Neural cell (in vitro differentiated cells): Measurements from ENCODE around the gene PDLIM3. TPM values are rescaled to one million over a fixed set of nuclear protein-coding genes. Genes with fewer than 3 reads are reported as not detected.

Experiments
- H2AFZ ChIP-seq: fragments of 200-600, 300-800 bp; sonication (generic), shearing (Covaris generic); 2 replicates; pipeline ENCODE4 v1.6.0; 2014; ENCODE audit warnings: low read depth, mild to moderate bottlenecking, antibody characterized with exemption, low read length, moderate library complexity
- H3F3A ChIP-seq: fragments of 200-600 bp; shearing (Covaris generic); 2 replicates; pipeline ENCODE4 v1.6.1; 2016; ENCODE audit warnings: mild to moderate bottlenecking, moderate library complexity, mixed read lengths, antibody characterized with exemption, low read length; ENCODE audit not compliant: insufficient read depth, poor library complexity, severe bottlenecking
- H3K27ac ChIP-seq: fragments of 200-600, 300-800 bp; sonication (generic), shearing (Covaris generic); 2 replicates; pipeline ENCODE4 v1.5.1; 2014; ENCODE audit warnings: mild to moderate bottlenecking, low read length, moderate library complexity
- H3K27me3 ChIP-seq: fragments of 300-800, 200-600 bp; sonication (generic), shearing (Covaris generic); 2 replicates; pipeline ENCODE4 v1.6.0; 2014; ENCODE audit warnings: mild to moderate bottlenecking, low read depth, low read length, moderate library complexity; ENCODE audit not compliant: insufficient read depth
- H3K36me3 ChIP-seq: fragments of 300-800, 200-600 bp; sonication (generic), shearing (Covaris generic); 2 replicates; pipeline ENCODE4 v1.5.1; 2014; ENCODE audit warnings: mild to moderate bottlenecking, antibody characterized with exemption, low read length, moderate library complexity; ENCODE audit not compliant: insufficient read depth
- H3K4me2 ChIP-seq: fragments of 300-800, 200-600 bp; sonication (generic), shearing (Covaris generic); 2 replicates; pipeline ENCODE4 v1.6.0; 2014; ENCODE audit warnings: mild to moderate bottlenecking, low read length
- H3K4me3 ChIP-seq: fragments of 300-800, 200-600 bp; sonication (generic), shearing (Covaris generic); 2 replicates; pipeline ENCODE4 v1.5.1; 2014; ENCODE audit warnings: mild to moderate bottlenecking, low read length, moderate library complexity
- H3K79me2 ChIP-seq: fragments of 200-600 bp; shearing (Covaris generic); replicated peaks from 2 replicates; pipeline ENCODE4 v1.6.0; 2014; ENCODE audit warnings: mild to moderate bottlenecking, low read length, moderate library complexity; ENCODE audit not compliant: insufficient read depth
- H3K9ac ChIP-seq: fragments of 300-800, 200-600 bp; sonication (generic), shearing (Covaris generic); 2 replicates; pipeline ENCODE4 v1.6.1; 2016; ENCODE audit warnings: mild to moderate bottlenecking, low read length, mixed read lengths
- H3K9me2 ChIP-seq: fragments of 200-600 bp; shearing (Covaris generic); 2 replicates; pipeline ENCODE4 v1.6.1; 2016; ENCODE audit warnings: mild to moderate bottlenecking, low read length, mixed read lengths; ENCODE audit not compliant: insufficient read depth
- H3K9me3 ChIP-seq: fragments of 200-600, 300-800 bp; sonication (generic), shearing (Covaris generic); 2 replicates; pipeline ENCODE4 v1.6.1; 2016; ENCODE audit warnings: mild to moderate bottlenecking, mixed run types, low read length, moderate library complexity, mixed read lengths
- H4K20me1 ChIP-seq: fragments of 200-600 bp; shearing (Covaris generic); 2 replicates; pipeline ENCODE4 v1.6.1; 2016; ENCODE audit warnings: mild to moderate bottlenecking, mixed run types; ENCODE audit not compliant: insufficient read depth
- EP300 ChIP-seq: fragments of 450-650 bp; conservative IDR thresholded peaks from 2 replicates; pipeline ENCODE4 v1.6.1; 2014; ENCODE audit warnings: antibody characterized with exemption, mild to moderate bottlenecking, moderate library complexity; ENCODE audit not compliant: poor library complexity, severe bottlenecking
- EZH2 ChIP-seq: fragments of 200-600, 300-800 bp; shearing (Covaris generic), sonication (generic); IDR thresholded peaks from 2 replicates; pipeline ENCODE4 v1.6.1; 2014; ENCODE audit warnings: antibody characterized with exemption, low read length, borderline replicate concordance, mild to moderate bottlenecking; ENCODE audit not compliant: insufficient read depth, poor library complexity, severe bottlenecking
- MXI1 ChIP-seq: fragments of 450-650 bp; conservative IDR thresholded peaks from 2 replicates; pipeline ENCODE4 v1.6.1; 2014; ENCODE audit warnings: antibody characterized with exemption, mild to moderate bottlenecking; ENCODE audit not compliant: poor library complexity, severe bottlenecking
- POLR2AphosphoS5 ChIP-seq: IDR thresholded peaks from 2 replicates; pipeline ENCODE4 v1.6.1; 2012
- RAD21 ChIP-seq: fragments of 450-650 bp; conservative IDR thresholded peaks from 2 replicates; pipeline ENCODE4 v1.6.1; 2014; ENCODE audit warnings: antibody characterized with exemption, mild to moderate bottlenecking, moderate library complexity
- SMC3 ChIP-seq: fragments of 450-650 bp; conservative IDR thresholded peaks from 2 replicates; pipeline ENCODE4 v1.6.1; 2014; ENCODE audit warnings: antibody characterized with exemption, mild to moderate bottlenecking, moderate library complexity; ENCODE audit not compliant: poor library complexity
- TAF1 ChIP-seq: IDR thresholded peaks from 2 replicates; pipeline ENCODE4 v1.6.1; 2012; ENCODE audit warnings: low read depth
- polyA plus RNA-seq: library from polyadenylated mRNA; depleted of rRNA; stranded (reverse); fragments of >200 nt; gene quantifications from 2 replicates; pipeline ENCODE4 v1.2.3, GENCODE V29; 2014
- TF ChIP-seq, protein P1 (sequence below): fragments of 450-650 bp; IDR thresholded peaks from 2 replicates; pipeline ENCODE4 v1.5.1; 2014; ENCODE audit warnings: antibody characterized with exemption, mild to moderate bottlenecking, moderate library complexity; ENCODE audit not compliant: poor library complexity, severe bottlenecking
- TF ChIP-seq, protein P2 (sequence below): IDR thresholded peaks from 2 replicates; pipeline ENCODE4 v1.6.1; 2012; ENCODE audit warnings: borderline replicate concordance

PDLIM3 gene
- polyA plus RNA-seq, 1 donor from 2014 or later, result 1.8 TPM

DNA sequence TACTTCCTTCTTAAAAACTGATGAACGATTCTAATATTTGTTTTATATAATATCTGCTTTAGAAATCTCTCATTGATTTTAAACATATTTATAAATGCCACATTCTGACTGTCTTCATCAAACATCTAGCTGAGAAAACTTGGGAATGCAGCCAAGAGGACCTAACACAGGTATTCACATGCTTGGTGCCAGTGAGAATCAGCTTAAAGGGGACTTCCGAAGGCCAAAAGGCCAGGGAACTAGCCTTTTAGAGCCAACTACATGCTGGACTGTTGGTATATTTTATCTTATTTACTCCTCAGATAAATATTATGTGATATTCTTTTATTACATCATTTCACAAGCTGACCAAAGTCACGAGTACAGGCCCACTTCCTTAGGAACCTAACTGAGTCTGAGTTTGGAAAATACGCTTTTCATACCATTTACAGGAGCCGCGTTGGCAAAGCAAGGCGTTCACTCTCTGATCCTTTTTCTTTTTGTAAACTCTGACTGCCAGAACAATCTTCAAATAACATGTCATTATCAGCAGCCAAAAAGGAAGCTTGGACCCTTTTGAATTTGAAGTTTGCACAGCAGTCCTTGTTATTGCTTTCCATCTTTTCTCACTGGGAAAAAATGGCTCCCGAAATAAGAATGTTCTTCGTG lies 41.1 kb upstream of the PDLIM3 start:
- Histone ChIP-seq H3K9ac (no peak overlapping the region), H3K9me3 (no peaks in the 10 kb centered on the region), H3K4me2 (no peak overlapping the region), H3K79me2 (no peaks in the 10 kb centered on the region), H3F3A (no peaks in the 10 kb centered on the region), H3K36me3 (no peaks in the 10 kb centered on the region), H2AFZ (no peak overlapping the region), H3K27me3 (no peaks in the 10 kb centered on the region), H3K9me2 (no peaks in the 10 kb centered on the region), H3K4me3 (no peak overlapping the region), H4K20me1 (no peaks in the 10 kb centered on the region), H3K27ac (no peak overlapping the region)
- TF ChIP-seq SMC3 (no peak), POLR2AphosphoS5 (no peak), EZH2 (no peak), TAF1 (no peak)

GRCh38 chr4:185573651-185574199 lies 38.4 kb upstream of the PDLIM3 start:
- Histone ChIP-seq H2AFZ (no peak overlapping the region), H3K4me2 (no peak overlapping the region), H3K79me2 (no peaks in the 10 kb centered on the region), H3K9me3 (no peaks in the 10 kb centered on the region), H3K4me3 (no peak overlapping the region), H4K20me1 (no peaks in the 10 kb centered on the region), H3K36me3 (no peaks in the 10 kb centered on the region), H3K9me2 (no peaks in the 10 kb centered on the region), H3K27me3 (no peaks in the 10 kb centered on the region), H3F3A (no peaks in the 10 kb centered on the region), H3K9ac (no peak overlapping the region), H3K27ac (no peak overlapping the region)
- TF ChIP-seq EZH2 (no peak), MXI1 (no peak), SMC3 (no peak), POLR2AphosphoS5 (no peak), EP300 (no peak), TAF1 (no peak), RAD21 (no peak)
- TF ChIP-seq, protein P1, sequence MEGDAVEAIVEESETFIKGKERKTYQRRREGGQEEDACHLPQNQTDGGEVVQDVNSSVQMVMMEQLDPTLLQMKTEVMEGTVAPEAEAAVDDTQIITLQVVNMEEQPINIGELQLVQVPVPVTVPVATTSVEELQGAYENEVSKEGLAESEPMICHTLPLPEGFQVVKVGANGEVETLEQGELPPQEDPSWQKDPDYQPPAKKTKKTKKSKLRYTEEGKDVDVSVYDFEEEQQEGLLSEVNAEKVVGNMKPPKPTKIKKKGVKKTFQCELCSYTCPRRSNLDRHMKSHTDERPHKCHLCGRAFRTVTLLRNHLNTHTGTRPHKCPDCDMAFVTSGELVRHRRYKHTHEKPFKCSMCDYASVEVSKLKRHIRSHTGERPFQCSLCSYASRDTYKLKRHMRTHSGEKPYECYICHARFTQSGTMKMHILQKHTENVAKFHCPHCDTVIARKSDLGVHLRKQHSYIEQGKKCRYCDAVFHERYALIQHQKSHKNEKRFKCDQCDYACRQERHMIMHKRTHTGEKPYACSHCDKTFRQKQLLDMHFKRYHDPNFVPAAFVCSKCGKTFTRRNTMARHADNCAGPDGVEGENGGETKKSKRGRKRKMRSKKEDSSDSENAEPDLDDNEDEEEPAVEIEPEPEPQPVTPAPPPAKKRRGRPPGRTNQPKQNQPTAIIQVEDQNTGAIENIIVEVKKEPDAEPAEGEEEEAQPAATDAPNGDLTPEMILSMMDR, result no peak
- TF ChIP-seq, protein P2, sequence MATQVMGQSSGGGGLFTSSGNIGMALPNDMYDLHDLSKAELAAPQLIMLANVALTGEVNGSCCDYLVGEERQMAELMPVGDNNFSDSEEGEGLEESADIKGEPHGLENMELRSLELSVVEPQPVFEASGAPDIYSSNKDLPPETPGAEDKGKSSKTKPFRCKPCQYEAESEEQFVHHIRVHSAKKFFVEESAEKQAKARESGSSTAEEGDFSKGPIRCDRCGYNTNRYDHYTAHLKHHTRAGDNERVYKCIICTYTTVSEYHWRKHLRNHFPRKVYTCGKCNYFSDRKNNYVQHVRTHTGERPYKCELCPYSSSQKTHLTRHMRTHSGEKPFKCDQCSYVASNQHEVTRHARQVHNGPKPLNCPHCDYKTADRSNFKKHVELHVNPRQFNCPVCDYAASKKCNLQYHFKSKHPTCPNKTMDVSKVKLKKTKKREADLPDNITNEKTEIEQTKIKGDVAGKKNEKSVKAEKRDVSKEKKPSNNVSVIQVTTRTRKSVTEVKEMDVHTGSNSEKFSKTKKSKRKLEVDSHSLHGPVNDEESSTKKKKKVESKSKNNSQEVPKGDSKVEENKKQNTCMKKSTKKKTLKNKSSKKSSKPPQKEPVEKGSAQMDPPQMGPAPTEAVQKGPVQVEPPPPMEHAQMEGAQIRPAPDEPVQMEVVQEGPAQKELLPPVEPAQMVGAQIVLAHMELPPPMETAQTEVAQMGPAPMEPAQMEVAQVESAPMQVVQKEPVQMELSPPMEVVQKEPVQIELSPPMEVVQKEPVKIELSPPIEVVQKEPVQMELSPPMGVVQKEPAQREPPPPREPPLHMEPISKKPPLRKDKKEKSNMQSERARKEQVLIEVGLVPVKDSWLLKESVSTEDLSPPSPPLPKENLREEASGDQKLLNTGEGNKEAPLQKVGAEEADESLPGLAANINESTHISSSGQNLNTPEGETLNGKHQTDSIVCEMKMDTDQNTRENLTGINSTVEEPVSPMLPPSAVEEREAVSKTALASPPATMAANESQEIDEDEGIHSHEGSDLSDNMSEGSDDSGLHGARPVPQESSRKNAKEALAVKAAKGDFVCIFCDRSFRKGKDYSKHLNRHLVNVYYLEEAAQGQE, result no peak
